ENCODE measurements around the gene CYP27B1. TPM values are rescaled to one million over a fixed set of nuclear protein-coding genes. Genes with fewer than 3 reads are reported as not detected.
A peak's percentile ranks its signal among the peaks of the same experiment; 100 is the strongest.

CYP27B1 gene
- total RNA-seq, 2 experiments from 2014 or later, result 6.9 to 7.1 TPM

- peak overlapping the region; percentile 95 for H3K4me3 ChIP-seq (ENCODE audit: low read depth, low read length, poor library complexity, severe bottlenecking)
- POLR2A ChIA-PET, result interaction anchor here (0.6 to 1.5 kb wide), 6 partner anchors 10 to 126 kb away, joined by 3 to 4 read pairs (median 3); partner anchors contain the start of genes EEF1AKMT3 and METTL1
- no TSS peak for BruUV-seq (replicated peaks)
- H3K9me3 ChIP-seq (ENCODE audit: low read length), result no peaks in the 10 kb centered on the region
- H3K27ac ChIP-seq (ENCODE audit: low read depth, low read length, poor library complexity, severe bottlenecking), result no peak overlapping the region
- CTCF ChIA-PET (ENCODE audit: unreplicated experiment), result interaction anchor here (0.8 kb wide), 1 partner anchor 11 kb away, joined by 4 read pairs; no protein-coding TSS in a partner anchor
- peak overlapping the region; percentile 92 for H3K4me2 ChIP-seq (ENCODE audit: low read length)
- no peak for DNase-seq (ENCODE audit: low spot score)
- H3K4me1 ChIP-seq (ENCODE audit: insufficient read depth, low read length, poor library complexity, severe bottlenecking), result peaks cover 20% of the 10 kb centered on the region
- intact Hi-C loops (cut with micrococcal nuclease; ENCODE audit: unreplicated experiment), result loop anchor here (5.0 kb wide), 1 partner anchor 124 kb away; no protein-coding TSS in a partner anchor
- no peaks in the 10 kb centered on the region for H4K20me1 ChIP-seq (ENCODE audit: insufficient read depth, low read length)
- no peak overlapping the region for H2AFZ ChIP-seq (ENCODE audit: low read length)
- no peaks in the 10 kb centered on the region for H3K9me2 ChIP-seq (ENCODE audit: insufficient read depth, low read length)
- H3K36me3 ChIP-seq (ENCODE audit: insufficient read depth, low read length), result peaks cover 42% of the 10 kb centered on the region
- TF ChIP-seq EZH2phosphoT487 (IDR thresholded peaks at IDR 0.05; ENCODE audit: borderline replicate concordance, low read depth, low read length), result no peak
- no peak for TF ChIP-seq CTCF (conservative IDR thresholded peaks at IDR 0.05; ENCODE audit: low read length)
- H3K79me2 ChIP-seq (ENCODE audit: insufficient read depth, low read depth, low read length), result peaks cover 25% of the 10 kb centered on the region
Observed at GRCh38 chr12:57783466-57783801, 16.6 kb upstream of the CYP27B1 start.

GRCh38 chr12:57782608-57783465, 16.0 kb upstream of the CYP27B1 start, which contains the start of gene TSFM:
Gene TSFM (plus strand): TSS chr12:57782787. CDS start chr12:57782802, 15 bp downstream.
- CTCF ChIA-PET (ENCODE audit: unreplicated experiment), result interaction anchor here (0.8 kb wide), 1 partner anchor 12 kb away, joined by 4 read pairs; no protein-coding TSS in a partner anchor
- H2AFZ ChIP-seq (ENCODE audit: low read length), result peak within 1 kb of the TSS; percentile 74

More at GRCh38 chr12:57782608-57783465, 16.0 kb upstream of the CYP27B1 start, which contains the start of gene TSFM:
- H3K36me3 ChIP-seq (ENCODE audit: insufficient read depth, low read length), result peaks cover 36% of the 10 kb centered on the region
- intact Hi-C loops (cut with micrococcal nuclease; ENCODE audit: unreplicated experiment), result loop anchor here (5.0 kb wide), 1 partner anchor 124 kb away; no protein-coding TSS in a partner anchor
- no peaks in the 10 kb centered on the region for H3K9me2 ChIP-seq (ENCODE audit: insufficient read depth, low read length)
- peaks cover 25% of the 10 kb centered on the region for H3K79me2 ChIP-seq (ENCODE audit: insufficient read depth, low read depth, low read length)
- H3K4me3 ChIP-seq (ENCODE audit: low read depth, low read length, poor library complexity, severe bottlenecking), result peak within 1 kb of the TSS; percentile 95
- H3K9me3 ChIP-seq (ENCODE audit: low read length), result no peaks in the 10 kb centered on the region
- peaks cover 20% of the 10 kb centered on the region for H3K4me1 ChIP-seq (ENCODE audit: insufficient read depth, low read length, poor library complexity, severe bottlenecking)
- H3K4me2 ChIP-seq (ENCODE audit: low read length), result peak within 1 kb of the TSS; percentile 92
- POLR2A ChIA-PET, result interaction anchor here (0.6 to 1.5 kb wide), 6 partner anchors 10 to 126 kb away, joined by 3 to 4 read pairs (median 3); partner anchors contain the start of genes EEF1AKMT3 and METTL1
- DNase-seq (ENCODE audit: low spot score), result peak; percentile 97
- TF ChIP-seq CTCF (conservative IDR thresholded peaks at IDR 0.05; ENCODE audit: low read length) (peak; percentile 94), EZH2phosphoT487 (IDR thresholded peaks at IDR 0.05; ENCODE audit: borderline replicate concordance, low read depth, low read length) (no peak)
- no TSS peak for BruUV-seq (replicated peaks)
- H4K20me1 ChIP-seq (ENCODE audit: insufficient read depth, low read length), result no peaks in the 10 kb centered on the region
- H3K27ac ChIP-seq (ENCODE audit: low read depth, low read length, poor library complexity, severe bottlenecking), result peak within 1 kb of the TSS; percentile 18
